ENCODE data around the gene FOXQ1. TPM values are rescaled to one million over a fixed set of nuclear protein-coding genes. Genes with fewer than 3 reads are reported as not detected.

FOXQ1 gene
- total and polyA plus RNA-seq, 4 donors: 0.28 to 1.1 TPM; not detected in 2

DNA sequence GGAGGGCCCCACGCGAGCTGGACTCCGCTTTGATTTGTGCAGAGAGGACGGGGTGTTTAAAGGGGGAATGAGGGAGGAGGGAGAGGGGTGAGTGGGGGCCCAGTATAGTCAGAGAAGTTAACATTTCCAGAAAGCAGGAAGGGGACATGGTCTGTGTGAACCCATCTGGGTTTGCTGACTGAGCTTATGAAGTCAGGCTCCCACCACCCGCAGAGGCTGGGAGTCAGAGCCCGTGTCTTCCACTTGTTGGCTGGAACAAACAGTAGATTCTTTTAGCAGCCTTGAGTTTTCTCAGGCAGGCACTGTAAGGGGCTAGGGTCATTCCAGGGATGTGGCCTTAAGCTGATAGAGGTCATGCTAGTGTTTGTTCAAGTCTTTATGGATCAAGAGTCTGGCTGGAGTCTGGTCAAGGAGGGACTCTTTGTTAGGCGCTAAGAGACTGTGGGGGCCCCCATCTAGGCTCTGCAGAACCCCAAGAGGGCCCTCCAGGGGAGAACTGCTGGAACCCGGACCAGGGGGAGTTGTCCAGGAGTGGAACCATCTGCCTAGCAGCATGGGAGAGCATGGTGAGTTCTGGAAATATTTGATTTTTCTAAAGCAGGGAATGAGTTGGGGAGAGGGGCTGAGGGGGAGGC, 31.1 kb upstream of the FOXQ1 start:
- no peak for TF ChIP-seq FOXA2 (IDR thresholded peaks at IDR 0.05)
- TF ChIP-seq, protein P1, sequence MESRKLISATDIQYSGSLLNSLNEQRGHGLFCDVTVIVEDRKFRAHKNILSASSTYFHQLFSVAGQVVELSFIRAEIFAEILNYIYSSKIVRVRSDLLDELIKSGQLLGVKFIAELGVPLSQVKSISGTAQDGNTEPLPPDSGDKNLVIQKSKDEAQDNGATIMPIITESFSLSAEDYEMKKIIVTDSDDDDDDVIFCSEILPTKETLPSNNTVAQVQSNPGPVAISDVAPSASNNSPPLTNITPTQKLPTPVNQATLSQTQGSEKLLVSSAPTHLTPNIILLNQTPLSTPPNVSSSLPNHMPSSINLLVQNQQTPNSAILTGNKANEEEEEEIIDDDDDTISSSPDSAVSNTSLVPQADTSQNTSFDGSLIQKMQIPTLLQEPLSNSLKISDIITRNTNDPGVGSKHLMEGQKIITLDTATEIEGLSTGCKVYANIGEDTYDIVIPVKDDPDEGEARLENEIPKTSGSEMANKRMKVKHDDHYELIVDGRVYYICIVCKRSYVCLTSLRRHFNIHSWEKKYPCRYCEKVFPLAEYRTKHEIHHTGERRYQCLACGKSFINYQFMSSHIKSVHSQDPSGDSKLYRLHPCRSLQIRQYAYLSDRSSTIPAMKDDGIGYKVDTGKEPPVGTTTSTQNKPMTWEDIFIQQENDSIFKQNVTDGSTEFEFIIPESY (IDR thresholded peaks at IDR 0.05): no peak
- no peak for TF ChIP-seq HNF4G (IDR thresholded peaks at IDR 0.05)
- no peak for TF ChIP-seq NR2F2 (IDR thresholded peaks at IDR 0.05)
- TF ChIP-seq, protein P2, sequence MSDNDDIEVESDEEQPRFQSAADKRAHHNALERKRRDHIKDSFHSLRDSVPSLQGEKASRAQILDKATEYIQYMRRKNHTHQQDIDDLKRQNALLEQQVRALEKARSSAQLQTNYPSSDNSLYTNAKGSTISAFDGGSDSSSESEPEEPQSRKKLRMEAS (IDR thresholded peaks at IDR 0.05): no peak
- no peak for TF ChIP-seq RAD21 (IDR thresholded peaks at IDR 0.05)
- TF ChIP-seq, protein P3, sequence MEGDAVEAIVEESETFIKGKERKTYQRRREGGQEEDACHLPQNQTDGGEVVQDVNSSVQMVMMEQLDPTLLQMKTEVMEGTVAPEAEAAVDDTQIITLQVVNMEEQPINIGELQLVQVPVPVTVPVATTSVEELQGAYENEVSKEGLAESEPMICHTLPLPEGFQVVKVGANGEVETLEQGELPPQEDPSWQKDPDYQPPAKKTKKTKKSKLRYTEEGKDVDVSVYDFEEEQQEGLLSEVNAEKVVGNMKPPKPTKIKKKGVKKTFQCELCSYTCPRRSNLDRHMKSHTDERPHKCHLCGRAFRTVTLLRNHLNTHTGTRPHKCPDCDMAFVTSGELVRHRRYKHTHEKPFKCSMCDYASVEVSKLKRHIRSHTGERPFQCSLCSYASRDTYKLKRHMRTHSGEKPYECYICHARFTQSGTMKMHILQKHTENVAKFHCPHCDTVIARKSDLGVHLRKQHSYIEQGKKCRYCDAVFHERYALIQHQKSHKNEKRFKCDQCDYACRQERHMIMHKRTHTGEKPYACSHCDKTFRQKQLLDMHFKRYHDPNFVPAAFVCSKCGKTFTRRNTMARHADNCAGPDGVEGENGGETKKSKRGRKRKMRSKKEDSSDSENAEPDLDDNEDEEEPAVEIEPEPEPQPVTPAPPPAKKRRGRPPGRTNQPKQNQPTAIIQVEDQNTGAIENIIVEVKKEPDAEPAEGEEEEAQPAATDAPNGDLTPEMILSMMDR (IDR thresholded peaks at IDR 0.05; ENCODE audit: low read depth, low read length, missing input control): no peak
- TF ChIP-seq SP1 (IDR thresholded peaks at IDR 0.05): no peak
- TF ChIP-seq JUND (IDR thresholded peaks at IDR 0.05): no peak
- TF ChIP-seq, protein P4, sequence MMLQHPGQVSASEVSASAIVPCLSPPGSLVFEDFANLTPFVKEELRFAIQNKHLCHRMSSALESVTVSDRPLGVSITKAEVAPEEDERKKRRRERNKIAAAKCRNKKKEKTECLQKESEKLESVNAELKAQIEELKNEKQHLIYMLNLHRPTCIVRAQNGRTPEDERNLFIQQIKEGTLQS (IDR thresholded peaks at IDR 0.05): no peak
- TF ChIP-seq, protein P5, sequence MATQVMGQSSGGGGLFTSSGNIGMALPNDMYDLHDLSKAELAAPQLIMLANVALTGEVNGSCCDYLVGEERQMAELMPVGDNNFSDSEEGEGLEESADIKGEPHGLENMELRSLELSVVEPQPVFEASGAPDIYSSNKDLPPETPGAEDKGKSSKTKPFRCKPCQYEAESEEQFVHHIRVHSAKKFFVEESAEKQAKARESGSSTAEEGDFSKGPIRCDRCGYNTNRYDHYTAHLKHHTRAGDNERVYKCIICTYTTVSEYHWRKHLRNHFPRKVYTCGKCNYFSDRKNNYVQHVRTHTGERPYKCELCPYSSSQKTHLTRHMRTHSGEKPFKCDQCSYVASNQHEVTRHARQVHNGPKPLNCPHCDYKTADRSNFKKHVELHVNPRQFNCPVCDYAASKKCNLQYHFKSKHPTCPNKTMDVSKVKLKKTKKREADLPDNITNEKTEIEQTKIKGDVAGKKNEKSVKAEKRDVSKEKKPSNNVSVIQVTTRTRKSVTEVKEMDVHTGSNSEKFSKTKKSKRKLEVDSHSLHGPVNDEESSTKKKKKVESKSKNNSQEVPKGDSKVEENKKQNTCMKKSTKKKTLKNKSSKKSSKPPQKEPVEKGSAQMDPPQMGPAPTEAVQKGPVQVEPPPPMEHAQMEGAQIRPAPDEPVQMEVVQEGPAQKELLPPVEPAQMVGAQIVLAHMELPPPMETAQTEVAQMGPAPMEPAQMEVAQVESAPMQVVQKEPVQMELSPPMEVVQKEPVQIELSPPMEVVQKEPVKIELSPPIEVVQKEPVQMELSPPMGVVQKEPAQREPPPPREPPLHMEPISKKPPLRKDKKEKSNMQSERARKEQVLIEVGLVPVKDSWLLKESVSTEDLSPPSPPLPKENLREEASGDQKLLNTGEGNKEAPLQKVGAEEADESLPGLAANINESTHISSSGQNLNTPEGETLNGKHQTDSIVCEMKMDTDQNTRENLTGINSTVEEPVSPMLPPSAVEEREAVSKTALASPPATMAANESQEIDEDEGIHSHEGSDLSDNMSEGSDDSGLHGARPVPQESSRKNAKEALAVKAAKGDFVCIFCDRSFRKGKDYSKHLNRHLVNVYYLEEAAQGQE (IDR thresholded peaks at IDR 0.05): no peak
- TF ChIP-seq YY1 (IDR thresholded peaks at IDR 0.05): no peak
- no peak for TF ChIP-seq FOXA1 (IDR thresholded peaks at IDR 0.05)
- TF ChIP-seq TAF1 (conservative IDR thresholded peaks at IDR 0.05): no peak
- no peak for TF ChIP-seq EGR1 (IDR thresholded peaks at IDR 0.05; ENCODE audit: low read depth in 2 of 2)
- no peak for TF ChIP-seq HNF4A (conservative IDR thresholded peaks at IDR 0.05)
- no peak for TF ChIP-seq GABPA (IDR thresholded peaks at IDR 0.05 in 1 of 2, conservative IDR thresholded peaks at IDR 0.05 in 1 of 2)
- TF ChIP-seq RXRA (IDR thresholded peaks at IDR 0.05): no peak
- DNase-seq (ENCODE audit: low spot score): no peak
- Histone ChIP-seq H3K4me3 (ENCODE audit: low read depth in 1 of 3, low read length in 3 of 3) (no peak overlapping the region), H3K27me3 (ENCODE audit: control insufficient read depth in 4 of 4, insufficient read depth in 4 of 4, low read length in 3 of 4) (peaks cover 0 to 2% (median 0%) of the 10 kb centered on the region in 4 donors), H3K27ac (ENCODE audit: low read depth in 1 of 2, low read length in 2 of 2) (no peak overlapping the region), H3K9ac (ENCODE audit: low read depth in 1 of 2, low read length in 2 of 2) (no peak overlapping the region), H3K36me3 (ENCODE audit: control insufficient read depth in 4 of 4, insufficient read depth in 3 of 4, low read depth in 1 of 4, low read length in 3 of 4) (no peaks in the 10 kb centered on the region), H3K4me1 (ENCODE audit: control insufficient read depth in 4 of 4, insufficient read depth in 4 of 4, low read length in 3 of 4) (no peaks in the 10 kb centered on the region), H3K9me3 (ENCODE audit: control insufficient read depth in 4 of 4, low read length in 3 of 4) (no peaks in the 10 kb centered on the region)
- 79% methylated on average over 8 of the region's 8 CpGs for WGBS
